ENCODE measurements around the gene C1QL3. TPM values are rescaled to one million over a fixed set of nuclear protein-coding genes. Genes with fewer than 3 reads are reported as not detected.

The C1QL3 gene
- total and polyA plus RNA-seq, 10 of the 15 experiments (the other 5 are each of a cell fraction or from before 2014, with no cell fraction given): 0.03 to 1.2 (median 0.50) TPM

DNA sequence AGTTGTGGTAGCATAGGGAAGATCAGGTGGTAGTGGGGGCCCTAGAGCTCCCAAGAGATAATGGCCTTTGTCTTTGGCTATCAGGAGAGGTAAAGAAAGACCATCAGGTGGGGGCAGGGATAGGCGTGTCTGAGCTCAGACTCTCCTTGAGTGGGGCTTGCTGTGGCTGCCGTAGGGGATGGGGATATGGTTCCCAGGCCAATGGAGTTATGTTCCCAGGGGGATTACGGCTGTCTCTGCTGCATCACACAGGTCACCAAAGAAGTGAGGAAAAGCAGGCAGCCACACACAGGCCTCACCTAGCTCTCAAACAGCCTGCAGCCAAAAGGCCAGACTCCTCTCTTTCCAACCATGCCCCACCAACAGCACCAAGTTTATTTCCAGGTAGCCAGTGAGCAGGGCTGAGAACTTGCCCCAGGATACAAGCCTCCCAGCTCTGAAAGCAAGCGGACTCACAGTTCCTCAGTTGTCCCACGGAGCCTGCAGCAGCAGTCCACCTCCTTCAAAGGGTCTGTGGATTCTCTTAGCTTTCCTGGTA lies 37.6 kb upstream of the C1QL3 start:
- H3K4me3 ChIP-seq: no peak overlapping the region
- H3K27ac ChIP-seq (ENCODE audit: control insufficient read depth, insufficient read depth): no peak overlapping the region
- DNase-seq (ENCODE audit: low read depth, low spot score) (no peak), ATAC-seq (no peak), FAIRE-seq (no peak)
- no peaks in the 10 kb centered on the region for H3K79me2 ChIP-seq (ENCODE audit: control insufficient read depth, insufficient read depth, low read length)
- in situ Hi-C loops (cut with MboI) (no loop called here), intact Hi-C loops (cut with micrococcal nuclease; ENCODE audit: unreplicated experiment) (no loop called here)
- ChIA-PET POLR2A (no interaction called here), CTCF (interaction anchor here (0.6 kb wide), 1 partner anchor 1124 kb away, joined by 3 read pairs; no protein-coding TSS in a partner anchor), SMC1A (ENCODE audit: uncharacterized antibody, unreplicated experiment) (no interaction called here), RAD21 (ENCODE audit: unreplicated experiment) (interaction anchor here (1.7 kb wide), 1 partner anchor 11 kb away, joined by 4 read pairs; no protein-coding TSS in a partner anchor)
- TF ChIP-seq KLF5 (IDR thresholded peaks at IDR 0.05; ENCODE audit: partially characterized antibody) (no peak), FOXK2 (IDR thresholded peaks at IDR 0.05) (no peak), BACH1 (IDR thresholded peaks at IDR 0.05; ENCODE audit: borderline replicate concordance) (no peak), GABPA (IDR thresholded peaks at IDR 0.05; ENCODE audit: low read depth) (no peak), FOS (IDR thresholded peaks at IDR 0.05; ENCODE audit: borderline replicate concordance, extremely low read depth, insufficient read length) (no peak)
- TF ChIP-seq, protein P1, sequence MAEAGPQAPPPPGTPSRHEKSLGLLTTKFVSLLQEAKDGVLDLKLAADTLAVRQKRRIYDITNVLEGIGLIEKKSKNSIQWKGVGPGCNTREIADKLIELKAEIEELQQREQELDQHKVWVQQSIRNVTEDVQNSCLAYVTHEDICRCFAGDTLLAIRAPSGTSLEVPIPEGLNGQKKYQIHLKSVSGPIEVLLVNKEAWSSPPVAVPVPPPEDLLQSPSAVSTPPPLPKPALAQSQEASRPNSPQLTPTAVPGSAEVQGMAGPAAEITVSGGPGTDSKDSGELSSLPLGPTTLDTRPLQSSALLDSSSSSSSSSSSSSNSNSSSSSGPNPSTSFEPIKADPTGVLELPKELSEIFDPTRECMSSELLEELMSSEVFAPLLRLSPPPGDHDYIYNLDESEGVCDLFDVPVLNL (IDR thresholded peaks at IDR 0.05; ENCODE audit: low read depth, low read length): no peak
- TF ChIP-seq, protein P2, sequence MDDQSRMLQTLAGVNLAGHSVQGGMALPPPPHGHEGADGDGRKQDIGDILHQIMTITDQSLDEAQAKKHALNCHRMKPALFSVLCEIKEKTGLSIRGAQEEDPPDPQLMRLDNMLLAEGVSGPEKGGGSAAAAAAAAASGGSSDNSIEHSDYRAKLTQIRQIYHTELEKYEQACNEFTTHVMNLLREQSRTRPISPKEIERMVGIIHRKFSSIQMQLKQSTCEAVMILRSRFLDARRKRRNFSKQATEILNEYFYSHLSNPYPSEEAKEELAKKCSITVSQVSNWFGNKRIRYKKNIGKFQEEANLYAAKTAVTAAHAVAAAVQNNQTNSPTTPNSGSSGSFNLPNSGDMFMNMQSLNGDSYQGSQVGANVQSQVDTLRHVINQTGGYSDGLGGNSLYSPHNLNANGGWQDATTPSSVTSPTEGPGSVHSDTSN (IDR thresholded peaks at IDR 0.05; ENCODE audit: insufficient replicate concordance, low read depth, low read length): no peak
- H4K20me1 ChIP-seq (ENCODE audit: control insufficient read depth, insufficient read depth): no peaks in the 10 kb centered on the region
- no peaks in the 10 kb centered on the region for H3K27me3 ChIP-seq (replicated peaks in 1 of 2; ENCODE audit: control insufficient read depth in 2 of 2, insufficient read depth in 2 of 2, low read length in 1 of 2)
- no peaks in the 10 kb centered on the region for H3K4me1 ChIP-seq (ENCODE audit: control insufficient read depth, insufficient read depth, low read length)
- H3K9ac ChIP-seq (ENCODE audit: control insufficient read depth, insufficient read depth, low read length): no peak overlapping the region
- H3K9me3 ChIP-seq (replicated peaks; ENCODE audit: control insufficient read depth, insufficient read depth, low read length): no peaks in the 10 kb centered on the region
- BruUV-seq (replicated peaks): no TSS peak
- H3K36me3 ChIP-seq (ENCODE audit: control insufficient read depth in 2 of 2, insufficient read depth in 2 of 2, low read length in 1 of 2): no peaks in the 10 kb centered on the region
- WGBS (ENCODE audit: insufficient coverage, insufficient replicate concordance, low lambda C conversion rate, missing lambda C conversion rate): 41% methylated on average over 5 of the region's 5 CpGs
- no peak overlapping the region for H3K4me2 ChIP-seq (ENCODE audit: control insufficient read depth, insufficient read depth)
- no peak overlapping the region for H2AFZ ChIP-seq (ENCODE audit: control insufficient read depth, low read depth, low read length)

All from GM12878 (cell line).